HG03097 (cell line): Measurements from ENCODE around the gene OXT.
"Not testable (repeated sequence)": the region's sequence is repeated elsewhere in the genome, so short reads cannot be mapped to it uniquely, and the experiment has no call there.

Source experiments
- ATAC-seq: cut with Tn5 transposase; IDR thresholded peaks from one replicate; pipeline ENCODE4 v1.9.1; 2021; ENCODE audit not compliant: unreplicated experiment, low FRiP score

The OXT gene

DNA sequence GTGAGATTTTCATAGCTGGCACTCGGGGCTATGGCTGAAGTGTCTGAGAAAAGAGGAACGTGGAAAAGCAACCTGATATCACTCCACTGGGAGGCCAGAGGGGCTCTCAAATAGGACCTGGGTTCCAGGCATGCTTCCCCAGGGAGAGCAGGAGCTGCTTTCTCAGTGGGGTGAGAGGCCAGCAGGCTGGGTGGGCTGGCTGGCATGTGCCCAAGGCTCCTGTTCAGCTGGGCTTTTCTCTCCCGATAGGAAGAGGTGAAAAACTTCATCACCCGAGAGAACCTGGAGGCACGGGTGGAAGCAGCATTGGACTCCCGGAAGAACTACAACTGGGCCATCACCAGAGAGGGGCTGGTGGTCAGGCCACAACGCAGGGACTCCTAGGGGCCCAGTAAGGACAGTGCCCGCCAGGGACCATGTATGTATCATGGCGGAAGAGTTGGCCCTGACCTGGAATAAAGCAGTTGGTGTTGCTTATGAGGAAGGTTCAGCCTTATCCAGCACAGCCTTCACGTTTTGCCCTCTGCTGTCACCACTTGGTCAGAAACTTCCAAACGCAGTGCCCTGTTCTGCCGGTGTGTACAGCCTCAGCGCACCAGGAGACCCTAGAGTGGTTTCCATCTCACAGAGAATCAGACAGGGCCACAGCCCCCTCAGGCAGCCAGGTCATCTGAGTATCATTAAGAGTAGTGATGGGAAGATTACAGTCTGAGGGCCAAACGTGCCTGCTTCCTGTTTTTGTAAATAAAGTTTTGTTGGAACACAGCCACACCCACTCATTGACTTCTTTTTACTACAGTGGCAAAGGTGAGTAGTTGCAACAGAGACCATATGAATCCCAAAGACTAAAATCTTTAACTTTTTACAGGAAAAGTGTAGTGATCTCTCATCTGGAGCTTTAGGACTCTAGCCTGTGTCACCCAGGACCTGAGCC, 23.7 kb upstream of the OXT start:
- no peak for ATAC-seq

DNA sequence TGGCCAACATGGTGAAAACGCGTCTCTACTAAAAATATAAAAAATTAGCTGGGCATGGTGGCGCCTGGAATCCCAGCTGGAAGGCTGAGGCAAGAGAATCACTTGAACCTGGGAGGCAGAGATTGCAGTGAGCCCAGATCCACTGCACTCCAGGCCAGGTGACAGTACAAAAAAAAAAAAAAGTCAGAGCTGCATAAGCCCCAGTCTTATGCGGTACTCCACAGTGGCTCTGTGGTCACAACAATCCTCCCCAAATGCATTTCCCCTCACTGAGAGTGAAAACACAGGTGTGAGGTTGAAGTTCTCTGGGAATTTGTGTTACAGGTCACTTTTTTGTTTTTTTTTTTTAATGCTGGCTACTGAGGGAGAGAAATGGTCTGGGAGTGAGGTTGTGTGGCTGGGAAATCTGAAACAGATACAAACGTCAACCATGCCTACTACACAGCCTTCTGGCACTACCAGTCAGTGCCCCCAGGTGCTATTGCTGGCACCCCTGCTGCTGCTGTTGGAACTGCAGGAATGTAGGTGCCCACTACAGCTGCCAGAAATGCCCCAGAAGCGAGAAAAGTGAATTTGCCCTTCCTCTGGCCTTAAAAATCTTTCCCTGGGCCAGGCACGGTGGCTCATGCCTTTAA, 19.9 kb upstream of the OXT start:
- ATAC-seq = no peak

DNA sequence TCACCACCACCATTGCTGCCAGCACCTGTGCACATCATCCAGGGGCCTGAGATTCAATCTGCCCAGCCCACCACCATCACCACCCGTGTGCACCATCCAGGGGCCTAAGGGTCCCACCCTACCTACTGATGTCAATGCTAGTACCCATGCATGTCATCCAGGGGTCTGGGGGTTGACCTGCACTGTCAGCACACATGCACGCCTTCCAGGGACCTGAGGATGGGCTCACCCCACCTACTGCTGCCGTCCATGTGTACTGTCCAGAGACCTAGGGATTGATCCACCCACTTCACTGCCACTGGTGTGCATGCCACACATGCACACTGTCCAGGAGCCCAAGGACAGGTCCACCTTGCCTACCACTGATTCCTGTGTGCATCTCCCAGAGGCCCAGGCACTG, 11.9 kb upstream of the OXT start:
- no peak for ATAC-seq

DNA sequence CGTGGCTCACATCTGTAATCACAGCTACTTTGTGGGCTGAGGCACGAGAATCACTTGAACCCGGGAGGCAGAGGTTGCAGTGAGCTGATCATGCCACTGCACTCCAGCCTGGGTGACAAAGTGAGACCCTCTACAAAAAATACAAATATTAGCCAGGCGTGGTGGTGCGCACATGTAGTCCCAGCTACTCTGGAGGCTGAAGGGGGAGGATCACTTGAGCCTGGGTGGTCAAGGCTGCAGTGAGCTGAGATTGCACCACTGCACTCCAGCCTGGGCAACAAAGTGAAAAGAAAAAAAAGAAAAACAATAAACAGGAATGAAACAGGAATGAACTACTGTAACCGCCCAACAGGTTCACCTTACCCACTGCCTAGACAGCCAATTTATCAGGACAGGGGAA, 7.3 kb upstream of the OXT start:
- not testable (repeated sequence) for ATAC-seq

DNA sequence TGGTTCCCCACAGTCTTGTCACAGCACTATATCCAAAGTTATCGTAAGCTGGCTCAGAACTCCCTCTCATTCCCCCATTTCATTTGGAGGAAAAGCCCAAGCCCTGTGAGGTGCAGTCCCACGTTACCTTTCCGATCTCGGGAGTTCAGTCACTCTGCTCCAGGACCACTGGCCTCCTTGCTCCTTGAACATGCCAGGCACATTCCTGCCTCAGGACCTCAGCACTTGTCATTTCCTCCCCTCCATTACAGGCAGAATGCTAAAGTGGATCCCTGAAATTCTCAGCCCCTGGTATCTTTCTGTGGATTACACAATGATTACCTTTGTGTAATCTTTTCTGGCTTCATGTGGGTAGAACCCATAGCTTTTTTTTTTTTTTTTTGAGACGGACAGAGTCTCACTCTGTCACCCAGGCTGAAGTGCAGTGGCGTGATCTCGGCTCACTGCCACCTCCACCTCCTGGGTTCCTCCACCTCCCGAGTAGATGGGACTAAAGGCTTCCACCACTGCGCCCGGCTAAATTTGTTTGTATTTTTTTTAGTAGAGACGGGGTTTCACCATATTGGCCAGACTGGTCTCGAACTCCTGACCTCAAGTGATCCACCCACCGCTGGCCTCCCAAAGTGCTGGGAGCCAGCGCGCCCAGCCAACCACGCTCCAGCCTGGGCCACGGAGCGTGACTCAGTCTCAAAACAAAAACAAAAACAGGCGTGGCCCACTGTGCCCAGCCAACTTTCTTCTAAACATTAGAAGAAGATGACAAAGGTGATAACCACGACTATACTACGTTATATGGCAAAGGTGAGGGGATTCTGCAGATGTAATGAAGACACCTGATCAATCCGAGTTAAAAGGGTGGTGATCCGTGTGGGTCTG, 4.0 kb upstream of the OXT start:
- no peak for ATAC-seq

DNA sequence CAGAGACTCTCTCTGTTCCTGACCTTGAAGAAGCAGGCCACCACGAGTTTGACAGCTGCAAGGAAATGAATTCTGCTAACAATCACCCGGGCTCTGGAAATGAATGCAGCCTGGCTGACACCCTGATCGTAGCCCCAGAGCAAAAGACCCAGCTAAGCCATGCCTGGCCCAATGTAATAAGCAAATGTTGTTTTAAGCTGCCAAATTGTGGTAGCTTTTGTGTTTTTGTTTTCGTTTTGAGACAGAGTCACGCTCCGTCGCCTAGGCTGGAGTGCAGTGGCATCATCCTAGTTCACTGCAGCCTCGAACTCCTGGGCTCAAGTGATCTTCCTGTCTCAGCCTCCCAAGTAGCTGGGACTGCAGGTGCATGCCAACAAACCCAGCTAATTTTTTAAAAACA, 3.3 kb upstream of the OXT start:
- ATAC-seq = no peak

DNA sequence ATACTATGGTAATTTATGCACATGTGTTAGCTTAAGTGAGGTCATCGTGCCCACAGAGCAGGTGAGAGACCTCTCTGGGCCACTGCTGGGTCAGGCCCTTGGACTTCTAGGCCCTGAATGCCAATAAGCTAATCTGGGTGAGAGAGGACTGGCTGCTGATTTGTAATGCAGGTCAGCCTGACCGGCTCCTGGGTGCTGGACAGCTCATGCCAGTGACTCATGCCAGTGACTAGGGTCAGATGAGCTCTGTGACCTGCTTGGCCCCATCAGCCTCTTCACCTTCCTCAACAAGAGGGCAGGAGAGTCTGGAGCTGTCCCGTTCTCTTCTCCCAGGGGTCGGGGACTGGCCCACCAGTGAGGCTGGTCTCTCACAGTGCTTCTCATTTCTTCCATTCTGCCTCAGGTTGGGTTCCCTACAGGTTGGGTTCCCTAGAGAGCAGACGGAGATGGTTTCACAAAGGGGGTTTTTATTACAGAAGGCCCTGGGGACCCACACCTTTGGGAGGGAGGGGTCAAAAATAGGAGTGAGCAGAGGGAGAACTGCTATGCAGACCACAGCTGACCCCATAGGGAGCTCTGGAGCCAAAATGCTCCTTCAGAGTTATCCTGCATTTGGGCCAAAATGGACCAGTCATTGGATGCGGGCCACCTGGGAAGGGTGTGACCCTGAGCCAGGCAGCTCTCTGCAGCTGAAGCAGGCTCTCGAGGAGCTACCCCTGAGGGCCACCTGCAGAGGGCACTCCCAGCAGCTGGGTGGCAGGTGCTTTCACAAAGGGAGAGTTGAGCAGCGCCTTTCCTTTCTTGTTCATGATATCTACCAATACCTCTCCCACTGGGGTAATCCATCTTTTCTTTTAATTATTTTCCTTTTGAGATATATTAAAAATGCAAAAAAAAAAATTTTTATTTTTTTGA, 2.2 kb upstream of the OXT start:
- no peak for ATAC-seq

DNA sequence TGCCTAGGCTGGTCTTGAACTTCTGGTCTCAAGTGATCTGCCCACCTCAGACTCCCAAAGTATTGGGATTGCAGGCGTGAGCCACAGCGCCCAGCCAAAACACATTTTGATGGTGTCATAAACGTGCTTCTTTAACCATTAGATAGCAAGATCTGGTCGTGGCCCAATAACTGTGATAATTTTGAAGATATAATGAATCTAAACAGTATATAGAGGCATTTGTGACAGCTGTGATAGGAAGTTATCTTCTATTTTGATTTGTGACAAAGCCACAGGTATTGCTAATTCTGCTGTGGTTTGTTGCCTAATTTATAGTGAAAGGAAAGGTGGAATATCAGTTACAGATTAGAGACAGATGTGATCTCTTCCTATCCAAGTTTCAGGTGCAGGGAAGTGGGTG, 695 bp upstream of the OXT start:
- no peak for ATAC-seq

DNA sequence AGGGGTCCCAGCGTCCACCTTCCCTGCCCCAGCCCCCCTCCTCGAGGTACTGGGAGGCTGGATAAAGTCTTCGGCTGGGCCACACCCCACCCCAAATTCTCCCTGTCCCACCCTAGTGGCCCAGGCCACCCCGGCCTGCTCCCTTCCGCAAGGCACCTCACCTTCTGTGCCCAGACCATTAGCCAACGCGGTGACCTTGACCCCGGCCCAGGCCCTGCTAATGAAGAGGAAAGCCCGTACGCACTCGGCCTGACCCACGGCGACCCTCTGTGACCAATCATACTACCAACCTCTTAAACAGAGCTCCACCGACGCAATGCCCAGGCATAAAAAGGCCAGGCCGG, 182 bp upstream of the OXT start:
- ATAC-seq = no peak

DNA sequence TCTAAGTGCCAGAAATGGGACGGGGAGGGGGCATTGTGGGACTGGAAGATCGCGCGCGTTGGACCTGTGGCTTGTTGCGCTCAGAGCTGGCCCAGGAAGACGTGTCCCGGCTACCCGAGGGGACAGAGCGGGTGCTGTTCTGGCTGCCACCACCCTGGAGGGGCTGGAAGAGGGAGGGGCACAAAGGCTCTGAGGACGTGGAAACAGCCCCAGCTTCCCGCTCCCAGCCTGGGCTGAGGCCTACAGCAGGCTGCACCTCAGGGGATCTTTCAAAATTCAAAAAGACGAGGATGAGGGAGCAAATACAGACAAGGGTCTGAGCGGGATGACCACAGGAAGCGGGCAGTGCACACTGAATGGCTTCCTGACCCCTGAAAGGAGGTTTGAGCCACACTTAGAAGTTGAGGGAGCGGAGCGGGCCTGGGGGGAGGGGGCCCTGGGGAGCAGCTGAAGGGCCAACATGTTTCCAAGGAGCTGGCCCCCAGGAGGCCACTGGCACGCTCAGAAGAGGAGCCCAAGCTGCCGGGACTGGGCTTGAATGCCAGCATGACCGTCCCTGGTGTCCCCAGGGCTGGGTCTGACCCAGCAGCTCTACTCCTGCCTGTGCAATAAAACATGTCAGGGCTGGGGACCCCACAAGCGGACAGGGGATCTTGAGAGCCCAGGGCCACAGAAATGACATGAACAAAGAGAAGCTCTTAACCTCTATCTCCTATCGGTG, 1.3 kb downstream of the OXT start:
- no peak for ATAC-seq

DNA sequence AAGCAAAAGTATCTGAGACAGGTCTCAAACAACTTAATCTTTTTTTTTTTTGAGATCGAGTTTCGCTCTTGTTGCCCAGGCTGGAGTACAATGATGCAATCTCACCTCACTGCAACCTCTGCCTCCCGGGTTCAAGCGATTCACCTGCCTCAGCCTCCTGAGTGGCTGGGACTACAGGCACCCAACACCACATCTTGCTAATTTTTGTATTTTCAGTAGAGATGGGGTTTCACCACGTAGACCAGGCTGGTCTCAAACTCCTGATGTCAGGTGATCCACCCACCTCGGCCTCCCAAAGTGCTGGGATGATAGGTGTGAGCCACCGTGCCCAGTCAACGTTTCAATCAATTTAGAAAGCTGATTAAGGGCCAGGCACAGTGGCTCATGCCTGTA, 1.8 kb downstream of the OXT start:
- ATAC-seq = not testable (repeated sequence)

DNA sequence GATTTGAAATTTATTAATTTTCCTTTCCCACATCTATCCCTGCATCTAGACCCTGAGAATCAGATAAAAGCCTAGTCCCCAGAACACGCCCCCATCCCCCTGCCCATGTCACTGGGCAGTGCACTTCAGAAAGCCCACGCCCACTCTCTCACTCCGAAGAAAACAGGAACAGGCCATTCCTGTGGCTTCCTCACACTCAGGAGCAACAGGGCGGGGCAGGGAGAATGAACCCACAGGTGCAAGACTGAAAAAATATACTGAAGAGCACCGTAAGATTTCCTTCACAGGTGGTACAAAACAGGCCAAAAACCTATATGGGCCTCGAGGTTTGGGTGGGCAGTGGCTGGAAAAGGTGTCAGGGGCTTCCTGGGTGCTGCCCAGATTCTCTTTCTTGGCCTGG, 3.4 kb downstream of the OXT start:
- no peak for ATAC-seq

DNA sequence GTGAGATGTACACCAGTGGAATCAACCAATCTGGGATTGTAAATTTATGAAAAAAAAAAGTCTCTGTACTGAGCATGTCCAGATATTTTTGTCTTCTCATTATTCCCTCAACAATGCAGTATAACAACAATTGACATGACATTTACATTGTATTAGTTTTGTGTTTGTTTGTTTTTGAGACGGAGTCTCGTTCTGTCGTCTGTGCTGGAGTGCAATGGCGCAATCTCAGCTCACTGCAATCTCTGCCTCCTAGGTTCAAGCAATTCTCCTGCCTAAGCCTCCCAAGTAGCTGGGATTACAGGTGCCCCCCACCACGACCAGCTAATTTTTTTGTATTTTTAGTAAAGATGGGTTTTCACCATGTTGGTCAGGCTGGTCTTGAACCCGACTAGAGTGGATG, 3.9 kb downstream of the OXT start:
- ATAC-seq = not testable (repeated sequence)

DNA sequence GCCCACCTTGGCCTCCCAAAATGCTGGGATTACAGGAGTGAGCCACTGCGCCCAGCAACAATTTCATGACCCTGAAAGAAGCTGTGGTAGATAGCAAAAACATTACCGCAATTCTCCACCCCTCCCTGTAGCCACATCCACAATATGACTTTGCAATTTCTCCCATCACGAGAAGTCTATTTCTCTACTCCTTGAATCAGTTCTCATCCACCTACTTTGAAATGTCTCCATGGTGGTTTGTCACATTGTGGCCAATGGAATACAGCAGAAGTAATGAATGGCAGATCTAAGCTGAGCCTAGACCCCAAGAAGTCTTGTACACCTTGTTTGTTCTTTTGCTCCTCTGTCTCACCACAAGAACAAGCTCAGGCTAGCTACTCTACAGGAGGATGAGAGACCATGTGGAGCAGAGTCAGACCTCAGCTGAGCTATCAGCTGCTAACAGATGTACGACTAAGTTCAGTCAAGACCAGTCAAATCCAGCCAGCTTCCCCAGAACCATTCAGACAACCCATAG, 6.3 kb downstream of the OXT start:
- ATAC-seq = no peak

DNA sequence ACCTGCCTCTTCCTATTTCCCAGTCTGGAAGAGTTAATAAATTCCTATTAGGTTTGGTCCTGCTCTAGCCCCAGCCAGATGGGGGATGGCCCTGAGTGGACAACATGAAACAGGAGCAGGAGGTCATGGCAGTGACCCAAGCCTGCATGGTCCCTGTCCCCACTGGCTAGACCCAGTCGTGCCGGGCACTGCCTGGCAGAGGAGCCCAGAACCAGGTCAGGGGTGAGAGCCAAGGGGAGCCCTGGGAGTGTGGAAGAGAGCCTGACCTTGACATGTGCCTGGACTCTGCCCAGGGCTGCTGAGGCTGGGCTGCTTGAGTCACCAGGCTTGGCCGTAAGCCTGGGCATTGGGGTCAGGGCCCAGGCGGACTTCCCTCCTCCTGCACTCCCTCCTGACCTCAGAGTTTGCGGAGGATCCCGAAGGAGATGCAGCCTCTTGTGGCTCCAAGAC, 9.5 kb downstream of the OXT start:
- no peak for ATAC-seq

DNA sequence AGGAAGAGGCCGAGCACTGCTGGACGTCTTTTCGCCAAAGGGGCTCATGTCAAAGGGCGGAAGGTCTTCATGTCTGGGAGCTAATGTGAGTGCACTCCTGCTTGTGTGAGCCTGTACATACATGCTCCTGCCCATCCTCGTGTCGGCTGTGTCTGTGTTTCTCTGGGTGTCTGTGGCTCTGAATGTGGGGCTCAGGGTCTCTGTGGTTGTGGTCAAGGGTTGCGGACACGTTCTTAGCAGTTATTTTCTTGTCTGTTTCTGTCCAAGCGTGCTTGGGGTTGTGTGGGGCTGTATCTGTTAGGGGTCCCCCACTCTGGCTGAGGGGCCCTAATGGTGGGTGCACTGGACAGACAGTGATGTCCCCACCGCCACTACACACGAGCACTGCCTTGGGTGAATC, 10.2 kb downstream of the OXT start:
- no peak for ATAC-seq

DNA sequence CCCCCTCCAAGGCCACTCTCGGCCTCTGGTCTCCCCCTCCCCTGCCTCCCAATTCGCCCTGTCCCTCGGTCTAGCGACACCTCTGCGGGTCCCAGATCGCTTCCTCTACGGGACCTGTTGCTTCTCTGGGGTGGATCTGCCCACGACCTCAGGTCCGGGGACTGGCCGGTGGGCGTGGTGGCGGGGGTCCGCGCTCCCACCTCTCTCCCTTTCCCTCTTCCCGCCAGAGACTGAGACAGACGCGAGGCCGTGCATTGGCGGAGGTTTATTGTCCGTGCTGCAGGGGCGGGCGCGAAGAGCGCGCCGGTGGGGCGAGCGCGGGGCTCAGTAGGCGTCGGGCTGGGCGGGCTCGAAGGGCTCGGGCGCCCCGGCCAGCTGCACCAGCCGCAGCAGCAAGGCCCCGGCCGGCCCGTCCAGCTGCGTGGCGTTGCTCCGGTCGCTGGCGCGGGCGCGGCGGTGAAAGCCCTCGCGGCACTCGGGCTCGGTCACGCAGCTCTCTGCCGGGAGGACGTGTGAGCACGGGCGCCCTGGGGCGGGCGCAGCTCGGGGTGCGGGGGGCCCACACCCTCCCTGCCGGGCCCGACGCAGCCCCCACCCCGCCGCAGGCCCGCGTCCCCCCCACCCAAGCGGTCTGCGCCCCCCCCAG, 11.0 kb downstream of the OXT start:
- ATAC-seq = no peak

DNA sequence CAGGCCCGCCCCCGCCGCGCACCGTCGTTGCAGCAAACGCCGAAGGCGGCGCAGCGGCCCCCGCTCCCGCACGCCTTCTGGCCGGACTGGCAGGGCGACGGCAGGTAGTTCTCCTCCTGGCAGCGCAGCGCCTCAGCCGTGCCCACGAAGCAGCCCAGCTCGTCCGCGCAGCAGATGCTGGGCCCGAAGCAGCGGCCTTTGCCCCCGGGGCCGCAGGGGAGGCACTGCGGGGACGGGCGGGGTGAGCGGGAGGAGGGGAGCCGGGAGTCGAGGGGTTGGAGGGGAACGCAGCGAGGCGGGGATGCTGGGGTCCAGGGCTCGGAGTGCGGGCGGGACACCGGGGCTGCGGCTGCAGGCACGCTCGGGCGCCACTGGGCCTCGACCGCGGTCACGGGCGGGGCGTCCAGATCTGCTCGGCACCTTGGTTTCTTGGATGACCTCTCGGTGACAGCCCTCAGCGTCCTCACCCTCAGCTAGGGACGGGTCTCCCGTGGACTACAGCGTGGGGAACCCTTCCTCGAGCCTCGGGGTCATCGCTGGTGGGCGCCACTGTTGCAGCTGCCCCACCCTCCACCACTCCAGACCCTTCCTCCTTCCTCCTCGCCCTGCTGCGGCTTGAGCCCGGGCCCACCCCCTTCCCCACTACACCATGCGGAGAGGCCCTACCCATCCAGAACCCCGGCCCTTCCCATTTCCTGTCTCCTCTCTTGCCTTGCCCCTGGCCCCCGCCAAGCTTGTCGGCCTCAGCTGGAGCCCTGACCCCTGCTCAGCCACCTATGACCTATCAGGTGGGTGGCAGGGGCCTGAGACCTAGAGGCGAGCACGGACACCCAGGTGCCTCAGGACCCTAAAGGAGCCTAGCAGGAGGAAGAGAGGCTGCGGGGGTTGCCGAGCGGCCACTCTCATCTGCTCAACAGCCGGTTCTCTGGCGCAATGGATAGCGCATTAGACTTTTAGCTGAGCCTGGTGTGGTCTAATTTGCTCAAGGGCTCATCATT, 11.8 kb downstream of the OXT start:
- ATAC-seq = no peak
